Gastrocnemius medialis (tissue), 4 donors: ENCODE results near the gene ESRRB.

ENCODE experiments used
- POLR2A ChIP-seq, 2 donors: fragments of 450-650 bp; IDR thresholded peaks; one replicate each; pipeline ENCODE4 v1.6.1; 2017; ENCODE audit warnings: antibody characterized with exemption in 2 of 2, mild to moderate bottlenecking in 2 of 2, moderate library complexity in 2 of 2
- TF ChIP-seq, protein P1 (sequence below), 5 experiments: fragments of 450-650 bp in 3 of 5; fragments of 200-600 bp in 2 of 5; sonication (generic) in 2 of 5; IDR thresholded peaks in 4 of 5; conservative IDR thresholded peaks in 1 of 5; 1 replicate in 4 of 5; 2 replicates in 1 of 5; pipeline ENCODE4 v1.5.1; 2016 to 2019; ENCODE audit warnings: antibody characterized with exemption in 5 of 5, mild to moderate bottlenecking in 3 of 5, moderate library complexity in 3 of 5

DNA sequence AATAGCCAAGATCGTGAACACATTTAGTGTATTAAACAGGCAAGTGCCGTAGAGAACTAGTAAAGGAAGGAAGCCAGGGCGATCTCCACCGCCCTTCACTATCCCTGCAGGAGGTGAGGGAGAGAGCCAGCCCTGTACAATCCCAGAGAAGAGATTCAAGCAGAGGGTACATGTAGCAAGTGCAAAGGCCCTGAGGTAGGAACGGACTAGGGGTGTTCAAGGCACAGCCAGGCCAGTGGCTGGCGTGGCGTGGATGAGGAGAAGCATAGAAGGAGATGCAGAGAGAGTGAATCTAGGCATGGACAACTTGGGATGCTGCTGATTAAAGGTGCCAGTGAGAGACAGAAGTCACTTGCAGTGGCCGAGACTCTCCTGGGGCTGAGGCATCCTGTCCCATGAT, 39.1 kb upstream of the ESRRB start:
- TF ChIP-seq, protein P1, sequence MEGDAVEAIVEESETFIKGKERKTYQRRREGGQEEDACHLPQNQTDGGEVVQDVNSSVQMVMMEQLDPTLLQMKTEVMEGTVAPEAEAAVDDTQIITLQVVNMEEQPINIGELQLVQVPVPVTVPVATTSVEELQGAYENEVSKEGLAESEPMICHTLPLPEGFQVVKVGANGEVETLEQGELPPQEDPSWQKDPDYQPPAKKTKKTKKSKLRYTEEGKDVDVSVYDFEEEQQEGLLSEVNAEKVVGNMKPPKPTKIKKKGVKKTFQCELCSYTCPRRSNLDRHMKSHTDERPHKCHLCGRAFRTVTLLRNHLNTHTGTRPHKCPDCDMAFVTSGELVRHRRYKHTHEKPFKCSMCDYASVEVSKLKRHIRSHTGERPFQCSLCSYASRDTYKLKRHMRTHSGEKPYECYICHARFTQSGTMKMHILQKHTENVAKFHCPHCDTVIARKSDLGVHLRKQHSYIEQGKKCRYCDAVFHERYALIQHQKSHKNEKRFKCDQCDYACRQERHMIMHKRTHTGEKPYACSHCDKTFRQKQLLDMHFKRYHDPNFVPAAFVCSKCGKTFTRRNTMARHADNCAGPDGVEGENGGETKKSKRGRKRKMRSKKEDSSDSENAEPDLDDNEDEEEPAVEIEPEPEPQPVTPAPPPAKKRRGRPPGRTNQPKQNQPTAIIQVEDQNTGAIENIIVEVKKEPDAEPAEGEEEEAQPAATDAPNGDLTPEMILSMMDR (IDR thresholded peaks at IDR 0.05 in 4 of 5, conservative IDR thresholded peaks at IDR 0.05 in 1 of 5) = no peak
- TF ChIP-seq POLR2A (IDR thresholded peaks at IDR 0.05) = no peak
